Brain microvascular endothelial cell (primary cell): ENCODE data around the gene ADCK1.
"Not testable (repeated sequence)": the region's sequence is repeated elsewhere in the genome, so short reads cannot be mapped to it uniquely, and the experiment has no call there.

Source experiments
- DNase-seq: peaks from one replicate; pipeline ENCODE4 v3.0.0-alpha.2; 2020
- H3K27ac ChIP-seq: fragments of 250-450 bp; sonication (Bioruptor Pico); 2 replicates; pipeline ENCODE4 v1.5.1; 2020; ENCODE audit warnings: mild to moderate bottlenecking, moderate library complexity
- H3K27me3 ChIP-seq: fragments of 250-450 bp; sonication (Bioruptor Pico); replicated peaks from 2 replicates; pipeline ENCODE4 v1.5.1; 2020; ENCODE audit warnings: mild to moderate bottlenecking
- H3K36me3 ChIP-seq: fragments of 250-450 bp; sonication (Bioruptor Pico); replicated peaks from 2 replicates; pipeline ENCODE4 v1.5.1; 2020; ENCODE audit warnings: mild to moderate bottlenecking
- H3K4me3 ChIP-seq: 2 replicates; pipeline ENCODE4 v1.5.1; 2011; ENCODE audit warnings: low read depth, mild to moderate bottlenecking, control low read depth, low read length, moderate library complexity
- in situ Hi-C: cut with HindIII; loops from 2 replicates; pipeline ENCODE4 v1.10.0; 2017; ENCODE audit warnings: low sequenced_read_pairs, low pct_ligation_motif_present
- TF ChIP-seq, protein P1 (sequence below): IDR thresholded peaks from 2 replicates; pipeline ENCODE4 v1.5.1; 2011; ENCODE audit warnings: low read depth, mild to moderate bottlenecking, moderate library complexity, low read length, control low read depth, inconsistent platforms; ENCODE audit errors: missing control alignments

The ADCK1 gene

GRCh38 chr14:77791225-77791600 lies 8.7 kb upstream of the ADCK1 start:
- TF ChIP-seq, protein P1, sequence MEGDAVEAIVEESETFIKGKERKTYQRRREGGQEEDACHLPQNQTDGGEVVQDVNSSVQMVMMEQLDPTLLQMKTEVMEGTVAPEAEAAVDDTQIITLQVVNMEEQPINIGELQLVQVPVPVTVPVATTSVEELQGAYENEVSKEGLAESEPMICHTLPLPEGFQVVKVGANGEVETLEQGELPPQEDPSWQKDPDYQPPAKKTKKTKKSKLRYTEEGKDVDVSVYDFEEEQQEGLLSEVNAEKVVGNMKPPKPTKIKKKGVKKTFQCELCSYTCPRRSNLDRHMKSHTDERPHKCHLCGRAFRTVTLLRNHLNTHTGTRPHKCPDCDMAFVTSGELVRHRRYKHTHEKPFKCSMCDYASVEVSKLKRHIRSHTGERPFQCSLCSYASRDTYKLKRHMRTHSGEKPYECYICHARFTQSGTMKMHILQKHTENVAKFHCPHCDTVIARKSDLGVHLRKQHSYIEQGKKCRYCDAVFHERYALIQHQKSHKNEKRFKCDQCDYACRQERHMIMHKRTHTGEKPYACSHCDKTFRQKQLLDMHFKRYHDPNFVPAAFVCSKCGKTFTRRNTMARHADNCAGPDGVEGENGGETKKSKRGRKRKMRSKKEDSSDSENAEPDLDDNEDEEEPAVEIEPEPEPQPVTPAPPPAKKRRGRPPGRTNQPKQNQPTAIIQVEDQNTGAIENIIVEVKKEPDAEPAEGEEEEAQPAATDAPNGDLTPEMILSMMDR: no peak
- Histone ChIP-seq H3K4me3 (no peak overlapping the region), H3K27me3 (no peaks in the 10 kb centered on the region), H3K27ac (no peak overlapping the region), H3K36me3 (no peaks in the 10 kb centered on the region)
- no peak for DNase-seq
- in situ Hi-C loops: no loop called here

DNA sequence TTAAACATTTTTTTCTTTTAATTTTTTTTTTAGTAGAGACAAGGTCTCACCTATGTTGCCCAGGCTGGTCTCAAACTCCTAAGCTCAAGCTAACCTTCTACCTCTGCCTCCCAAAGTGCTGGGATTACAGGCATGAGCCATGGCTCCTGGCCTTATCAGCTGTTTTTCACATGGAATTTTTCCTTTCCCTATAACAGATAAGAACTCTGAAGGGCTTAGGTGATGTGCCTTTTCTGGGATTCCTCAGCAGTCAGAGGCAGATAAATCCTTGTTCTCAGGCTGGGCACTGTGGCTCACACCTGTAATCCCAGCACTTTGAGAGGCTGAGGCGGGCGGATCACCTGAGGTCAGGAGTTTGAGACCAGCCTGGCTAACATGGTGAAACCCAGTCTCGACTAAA lies 6.7 kb upstream of the ADCK1 start:
- H3K36me3 ChIP-seq, H3K4me3 ChIP-seq, H3K27me3 ChIP-seq, H3K27ac ChIP-seq, DNase-seq, in situ Hi-C loops: not testable (repeated sequence)

- TF ChIP-seq, protein P1: no peak
- no peak for DNase-seq
- H3K27ac ChIP-seq: no peak overlapping the region
- in situ Hi-C loops: no loop called here
- H3K27me3 ChIP-seq: no peaks in the 10 kb centered on the region
- H3K4me3 ChIP-seq: no peak overlapping the region
- H3K36me3 ChIP-seq: no peaks in the 10 kb centered on the region
Observed at GRCh38 chr14:77794357-77794756, 5.6 kb upstream of the ADCK1 start.

DNA sequence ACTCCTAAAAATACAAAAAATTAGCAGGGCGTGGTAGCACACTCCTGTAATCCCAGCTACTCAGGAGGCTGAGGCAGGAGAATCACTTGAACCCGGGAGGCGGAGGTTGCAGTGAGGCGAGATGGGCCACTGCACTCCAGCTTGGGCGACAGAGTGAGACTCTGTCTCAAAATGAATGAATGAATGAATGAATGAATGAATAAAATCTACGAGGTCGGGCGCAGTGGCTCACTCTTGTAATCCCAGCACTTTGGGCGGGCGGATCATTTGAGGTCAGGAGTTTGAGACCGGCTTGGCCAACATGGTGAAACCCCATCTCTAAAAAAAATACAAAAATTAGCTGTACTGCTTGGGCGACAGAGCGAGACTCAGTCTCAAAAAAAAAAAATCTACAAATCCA lies 453 bp upstream of the ADCK1 start:
- H3K27me3 ChIP-seq, DNase-seq, in situ Hi-C loops, H3K36me3 ChIP-seq, H3K27ac ChIP-seq: not testable (repeated sequence)
- H3K4me3 ChIP-seq: peak overlapping the region; percentile 76

DNA sequence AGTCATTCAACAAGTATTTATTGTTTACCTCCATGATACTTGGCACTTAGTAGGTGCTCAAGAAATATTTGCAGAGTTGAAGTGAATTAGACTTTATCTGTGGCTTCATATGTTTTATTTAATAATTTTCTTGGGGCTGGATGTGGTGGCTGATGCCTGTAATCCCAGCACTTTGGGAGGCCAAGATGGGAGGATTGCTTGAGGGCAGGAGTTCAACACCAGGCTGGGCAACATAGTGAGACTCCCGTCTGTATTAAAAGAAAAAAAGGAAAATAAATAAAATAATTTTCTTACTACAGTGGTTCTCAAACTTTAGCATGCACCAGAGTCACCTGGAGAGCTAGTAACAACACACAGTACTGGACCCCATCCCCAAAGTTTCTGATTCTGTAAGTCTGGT lies 905 bp downstream of the ADCK1 start:
- H3K27ac ChIP-seq: no peak overlapping the region
- in situ Hi-C loops: no loop called here
- no peaks in the 10 kb centered on the region for H3K27me3 ChIP-seq
- DNase-seq: no peak
- H3K4me3 ChIP-seq: peak overlapping the region; percentile 76
- H3K36me3 ChIP-seq: no peaks in the 10 kb centered on the region
- TF ChIP-seq, protein P1: no peak

DNA sequence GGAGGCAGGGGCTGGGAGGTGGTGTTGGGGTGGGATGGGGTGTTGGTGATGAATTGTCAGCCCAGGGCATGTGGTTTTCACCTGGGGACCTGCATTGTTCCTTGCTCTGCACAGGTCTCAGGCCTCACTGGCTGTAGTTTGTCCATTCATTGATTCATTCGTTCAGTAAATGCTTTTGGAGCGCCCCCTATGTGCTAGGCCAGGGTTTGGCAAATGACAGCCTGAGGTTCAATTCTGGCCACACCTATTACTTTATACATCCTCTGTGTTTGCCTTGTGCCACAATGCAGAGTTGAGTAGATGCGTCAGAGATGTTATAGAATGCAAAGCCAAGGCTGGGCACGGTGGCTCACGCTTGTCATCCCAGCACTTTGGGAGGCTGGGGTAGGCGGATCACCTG lies 4.7 kb downstream of the ADCK1 start:
- no peak for DNase-seq

DNA sequence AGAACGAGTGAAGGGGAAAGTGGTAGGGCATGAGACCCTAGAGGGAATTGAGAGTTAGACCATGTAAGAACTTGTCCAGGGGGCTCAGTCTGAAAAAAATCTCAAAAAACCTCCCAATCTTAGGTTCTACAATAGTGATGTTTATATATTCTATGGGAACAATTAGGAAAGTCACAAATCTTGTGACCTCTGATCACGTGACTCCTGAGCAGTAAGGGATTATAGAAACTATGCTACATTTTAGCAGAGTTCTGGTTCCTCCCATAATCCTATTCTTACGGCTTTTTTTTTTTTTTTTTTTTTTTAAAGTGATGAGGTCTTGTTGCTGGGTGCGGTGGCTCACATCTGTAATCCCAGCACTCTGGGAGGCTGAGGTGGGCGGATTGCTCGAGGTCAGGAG lies 5.8 kb downstream of the ADCK1 start:
- TF ChIP-seq, protein P1: no peak
- in situ Hi-C loops: no loop called here

More for the DNA sequence above, 4.7 kb downstream of the ADCK1 start:
- H3K27me3 ChIP-seq: no peaks in the 10 kb centered on the region
- H3K4me3 ChIP-seq: no peak overlapping the region
- in situ Hi-C loops: no loop called here
- H3K36me3 ChIP-seq: no peaks in the 10 kb centered on the region
- H3K27ac ChIP-seq: no peak overlapping the region
- TF ChIP-seq, protein P1: peak; percentile 39

More for the DNA sequence above, 5.8 kb downstream of the ADCK1 start:
- Histone ChIP-seq H3K4me3 (no peak overlapping the region), H3K36me3 (no peaks in the 10 kb centered on the region), H3K27ac (no peak overlapping the region), H3K27me3 (no peaks in the 10 kb centered on the region)
- DNase-seq: no peak
